Vagina (tissue), 2 donors: ENCODE measurements around the gene NUP93.

ENCODE experiments used
- POLR2AphosphoS5 ChIP-seq, 2 donors: sonication (generic); formaldehyde crosslinking; IDR thresholded peaks; one replicate each; pipeline ENCODE4 v1.9.0; 2017; ENCODE audit warnings: antibody characterized with exemption in 2 of 2, mild to moderate bottlenecking in 2 of 2, low read depth in 1 of 2; ENCODE audit not compliant: insufficient read depth in 1 of 2
- TF ChIP-seq, protein P1 (sequence below), 3 experiments: fragments of 450-650 bp in 2 of 3; fragments of 200-600 bp in 1 of 3; sonication (generic) in 1 of 3; IDR thresholded peaks; one replicate each; pipeline ENCODE4 v1.5.1; 2017 to 2019; ENCODE audit warnings: antibody characterized with exemption in 3 of 3, mild to moderate bottlenecking in 2 of 3, moderate library complexity in 2 of 3

- no peak for TF ChIP-seq POLR2AphosphoS5 (IDR thresholded peaks at IDR 0.05; ENCODE audit: insufficient read depth in 1 of 2, low read depth in 1 of 2)
- TF ChIP-seq, protein P1, sequence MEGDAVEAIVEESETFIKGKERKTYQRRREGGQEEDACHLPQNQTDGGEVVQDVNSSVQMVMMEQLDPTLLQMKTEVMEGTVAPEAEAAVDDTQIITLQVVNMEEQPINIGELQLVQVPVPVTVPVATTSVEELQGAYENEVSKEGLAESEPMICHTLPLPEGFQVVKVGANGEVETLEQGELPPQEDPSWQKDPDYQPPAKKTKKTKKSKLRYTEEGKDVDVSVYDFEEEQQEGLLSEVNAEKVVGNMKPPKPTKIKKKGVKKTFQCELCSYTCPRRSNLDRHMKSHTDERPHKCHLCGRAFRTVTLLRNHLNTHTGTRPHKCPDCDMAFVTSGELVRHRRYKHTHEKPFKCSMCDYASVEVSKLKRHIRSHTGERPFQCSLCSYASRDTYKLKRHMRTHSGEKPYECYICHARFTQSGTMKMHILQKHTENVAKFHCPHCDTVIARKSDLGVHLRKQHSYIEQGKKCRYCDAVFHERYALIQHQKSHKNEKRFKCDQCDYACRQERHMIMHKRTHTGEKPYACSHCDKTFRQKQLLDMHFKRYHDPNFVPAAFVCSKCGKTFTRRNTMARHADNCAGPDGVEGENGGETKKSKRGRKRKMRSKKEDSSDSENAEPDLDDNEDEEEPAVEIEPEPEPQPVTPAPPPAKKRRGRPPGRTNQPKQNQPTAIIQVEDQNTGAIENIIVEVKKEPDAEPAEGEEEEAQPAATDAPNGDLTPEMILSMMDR (IDR thresholded peaks at IDR 0.05) = no peak
Measured at GRCh38 chr16:56855946-56856345, 126.0 kb downstream of the NUP93 start.
